ENCODE data around the gene TPT1.
A peak's percentile ranks its signal among the peaks of the same experiment; 100 is the strongest.

TPT1 gene

GRCh38 chr13:45333977-45334922 is 6.7 kb downstream of the TPT1 start:
- TF ChIP-seq TOX (CRISPR knock-in tag; IDR thresholded peaks at IDR 0.05; ENCODE audit: borderline replicate concordance) = no peak
- TF ChIP-seq ZC3H10 (CRISPR knock-in tag; IDR thresholded peaks at IDR 0.05) = peak; percentile 67
- 0 out of 2 replicates have a peak, but pooled peaks have one; percentile 16 for TF ChIP-seq PATZ1 (CRISPR knock-in tag; IDR thresholded peaks at IDR 0.05; ENCODE audit: borderline replicate concordance)
- peak; percentile 4 for ATAC-seq

GRCh38 chr13:45333251-45333976 is 7.6 kb downstream of the TPT1 start:
- ATAC-seq = no peak

GRCh38 chr13:45332831-45333219 is 8.2 kb downstream of the TPT1 start:
- peak; percentile 9 for ATAC-seq
- TF ChIP-seq ZNF565 (CRISPR knock-in tag; conservative IDR thresholded peaks at IDR 0.05; ENCODE audit: low read depth) = no peak
- TF ChIP-seq ISL1 (CRISPR knock-in tag; IDR thresholded peaks at IDR 0.05) = no peak
- TF ChIP-seq ZFP30 (CRISPR knock-in tag; IDR thresholded peaks at IDR 0.05) = no peak
- no peak for TF ChIP-seq TCF4 (CRISPR knock-in tag; IDR thresholded peaks at IDR 0.05; ENCODE audit: borderline replicate concordance)
- no peak for TF ChIP-seq ARNTL (CRISPR knock-in tag; IDR thresholded peaks at IDR 0.05; ENCODE audit: borderline replicate concordance, low read depth)
- TF ChIP-seq POU6F1 (CRISPR knock-in tag; IDR thresholded peaks at IDR 0.05; ENCODE audit: borderline replicate concordance, low read depth) = no peak
- no peak for TF ChIP-seq ESRRG (CRISPR knock-in tag; IDR thresholded peaks at IDR 0.05)
- TF ChIP-seq OSR1 (CRISPR knock-in tag; IDR thresholded peaks at IDR 0.05) = no peak
- no peak for TF ChIP-seq TOX (CRISPR knock-in tag; IDR thresholded peaks at IDR 0.05; ENCODE audit: borderline replicate concordance)
- no peak for TF ChIP-seq BACH2 (CRISPR knock-in tag; IDR thresholded peaks at IDR 0.05; ENCODE audit: borderline replicate concordance)

More at GRCh38 chr13:45333251-45333976, 7.6 kb downstream of the TPT1 start:
- no peak for TF ChIP-seq ZNF70 (CRISPR knock-in tag; IDR thresholded peaks at IDR 0.05)
- TF ChIP-seq ISL1 (CRISPR knock-in tag; IDR thresholded peaks at IDR 0.05) = no peak
- no peak for TF ChIP-seq ARNTL (CRISPR knock-in tag; IDR thresholded peaks at IDR 0.05; ENCODE audit: borderline replicate concordance, low read depth)
- TF ChIP-seq TOX (CRISPR knock-in tag; IDR thresholded peaks at IDR 0.05; ENCODE audit: borderline replicate concordance) = no peak
- no peak; the same call in 1 of the 2 replicates for TF ChIP-seq PATZ1 (CRISPR knock-in tag; IDR thresholded peaks at IDR 0.05; ENCODE audit: borderline replicate concordance)

- peak; percentile 52 for ATAC-seq
- TF ChIP-seq ESRRG (CRISPR knock-in tag; IDR thresholded peaks at IDR 0.05) (no peak), PATZ1 (CRISPR knock-in tag; IDR thresholded peaks at IDR 0.05; ENCODE audit: borderline replicate concordance) (0 out of 2 replicates have a peak, but pooled peaks have one; percentile 6), SNAI2 (CRISPR knock-in tag; IDR thresholded peaks at IDR 0.05) (no peak), ISL1 (CRISPR knock-in tag; IDR thresholded peaks at IDR 0.05) (peak; percentile 42), CREB5 (CRISPR knock-in tag; IDR thresholded peaks at IDR 0.05; ENCODE audit: low read depth) (0 out of 2 replicates have a peak, but pooled peaks have one; percentile 52)
Measured at GRCh38 chr13:45332036-45332830, 8.8 kb downstream of the TPT1 start.

Data from SK-N-SH treated with all-trans-retinoic acid at 6 μM for 48 hours (cell line).